GM12878 (cell line): ENCODE measurements around the gene TMCO6. TPM values are rescaled to one million over a fixed set of nuclear protein-coding genes. Genes with fewer than 3 reads are reported as not detected.
A peak's percentile ranks its signal among the peaks of the same experiment; 100 is the strongest.

Experiments used
- ATF3 ChIP-seq: IDR thresholded peaks from 2 replicates; pipeline ENCODE4 v1.6.1; 2011; ENCODE audit warnings: low read depth, mild to moderate bottlenecking, low read length, moderate library complexity, borderline replicate concordance; ENCODE audit errors: extremely low read depth
- BHLHE40 ChIP-seq, 2 experiments: fragments of 450-650 bp in 1 of 2; IDR thresholded peaks; 2 replicates each; pipeline ENCODE4 v1.6.1; 2011 to 2017; ENCODE audit warnings: low read depth in 2 of 2, borderline replicate concordance in 1 of 2, improper control_type of control experiment in 1 of 2, low read length in 1 of 2, mild to moderate bottlenecking in 1 of 2
- CBFB ChIP-seq: IDR thresholded peaks from 2 replicates; pipeline ENCODE4 v1.6.1; 2016; ENCODE audit warnings: antibody characterized with exemption, low read depth
- CEBPZ ChIP-seq: fragments of 150-350 bp; IDR thresholded peaks from 2 replicates; pipeline ENCODE4 v1.6.1; 2016; ENCODE audit warnings: low read depth, low read length
- CHD2 ChIP-seq: IDR thresholded peaks from 2 replicates; pipeline ENCODE4 v1.6.1; 2011; ENCODE audit warnings: low read depth, low read length, improper control_type of control experiment, borderline replicate concordance
- CREB1 ChIP-seq: IDR thresholded peaks from 2 replicates; pipeline ENCODE4 v1.6.1; 2012; ENCODE audit warnings: low read depth, mild to moderate bottlenecking, inconsistent platforms
- CREM ChIP-seq: IDR thresholded peaks from 2 replicates; pipeline ENCODE4 v1.6.1; 2014; ENCODE audit warnings: antibody characterized with exemption, low read depth
- E2F4 ChIP-seq: IDR thresholded peaks from 2 replicates; pipeline ENCODE4 v1.6.1; 2012; ENCODE audit warnings: low read depth, low read length, improper control_type of control experiment
- EED ChIP-seq: sonication (generic); IDR thresholded peaks from 2 replicates; pipeline ENCODE4 v1.6.1; 2016; ENCODE audit warnings: antibody characterized with exemption, low read depth
- EGR1 ChIP-seq, 2 experiments: IDR thresholded peaks; 1 replicate in 1 of 2; 2 replicates in 1 of 2; pipeline ENCODE4 v1.6.1; 2011 to 2012; ENCODE audit warnings: low read depth in 2 of 2, low read length in 2 of 2, borderline replicate concordance in 1 of 2, mild to moderate bottlenecking in 1 of 2, moderate library complexity in 1 of 2
- ETV6 ChIP-seq, 2 experiments: fragments of 450-650 bp in 1 of 2; IDR thresholded peaks in 1 of 2; conservative IDR thresholded peaks in 1 of 2; 2 replicates each; pipeline ENCODE4 v1.6.1; 2014; ENCODE audit warnings: antibody characterized with exemption in 1 of 2, borderline replicate concordance in 1 of 2, low read depth in 1 of 2, mild to moderate bottlenecking in 1 of 2, moderate library complexity in 1 of 2
- EZH2 ChIP-seq: IDR thresholded peaks from 2 replicates; pipeline ENCODE4 v1.6.1; 2012; ENCODE audit warnings: low read depth, mild to moderate bottlenecking, control low read depth, inconsistent platforms, low read length, borderline replicate concordance; ENCODE audit not compliant: control insufficient read depth
- HDAC6 ChIP-seq: fragments of 200-600 bp; sonication (generic); IDR thresholded peaks from one replicate; pipeline ENCODE4 v1.8.0; 2017; ENCODE audit warnings: antibody characterized with exemption; ENCODE audit not compliant: unreplicated experiment
- JUNB ChIP-seq: IDR thresholded peaks from 2 replicates; pipeline ENCODE4 v1.6.1; 2016; ENCODE audit warnings: antibody characterized with exemption, mild to moderate bottlenecking
- MAX ChIP-seq: IDR thresholded peaks from 2 replicates; pipeline ENCODE4 v1.6.1; 2012; ENCODE audit warnings: low read depth, low read length, improper control_type of control experiment
- MYB ChIP-seq: fragments of 150-350 bp; IDR thresholded peaks from 2 replicates; pipeline ENCODE4 v1.6.1; 2014; ENCODE audit warnings: mild to moderate bottlenecking, low read depth, low read length, borderline replicate concordance
- PAX5 ChIP-seq: IDR thresholded peaks from 2 replicates; pipeline ENCODE4 v1.6.1; 2011; ENCODE audit warnings: low read depth, low read length, borderline replicate concordance
- PML ChIP-seq: IDR thresholded peaks from 2 replicates; pipeline ENCODE4 v1.6.1; 2012; ENCODE audit warnings: low read length, inconsistent platforms
- POLR2A ChIP-seq: IDR thresholded peaks from 2 replicates; pipeline ENCODE4 v1.6.1; 2011; ENCODE audit warnings: low read depth, mild to moderate bottlenecking, low read length
- RAD21 ChIP-seq: IDR thresholded peaks from 2 replicates; pipeline ENCODE4 v1.6.1; 2011; ENCODE audit warnings: mild to moderate bottlenecking, low read depth, low read length, moderate library complexity; ENCODE audit not compliant: insufficient read depth
- SIX5 ChIP-seq: IDR thresholded peaks from 2 replicates; pipeline ENCODE4 v1.6.1; 2011; ENCODE audit warnings: mild to moderate bottlenecking, low read depth, low read length, moderate library complexity; ENCODE audit not compliant: severe bottlenecking
- SMAD5 ChIP-seq: IDR thresholded peaks from 2 replicates; pipeline ENCODE4 v1.6.1; 2016; ENCODE audit warnings: antibody characterized with exemption, low read depth
- SP1 ChIP-seq: IDR thresholded peaks from one replicate; pipeline ENCODE4 v1.6.1; 2011; ENCODE audit warnings: low read depth, low read length
- TBL1XR1 ChIP-seq: IDR thresholded peaks from 2 replicates; pipeline ENCODE4 v1.6.1; 2012; ENCODE audit warnings: low read depth, low read length, improper control_type of control experiment
- YBX1 ChIP-seq: fragments of 450-650 bp; IDR thresholded peaks from 2 replicates; pipeline ENCODE4 v1.6.1; 2016; ENCODE audit warnings: antibody characterized with exemption
- ZNF24 ChIP-seq: fragments of 450-650 bp; IDR thresholded peaks from 2 replicates; pipeline ENCODE4 v1.6.1; 2017; ENCODE audit warnings: antibody characterized with exemption, mild to moderate bottlenecking
- ZNF274 ChIP-seq: IDR thresholded peaks from one replicate; pipeline ENCODE4 v1.8.0; 2011; ENCODE audit not compliant: insufficient read length, insufficient read depth
- polyA plus RNA-seq, 11 experiments: library from polyadenylated mRNA; depleted of rRNA in 4 of 11; unstranded in 6 of 11; stranded (reverse) in 5 of 11; fragments of >200 nt; fragmentation: Nextera tagmentation in 4 of 11; fragmentation: Illumina TruSeq in 1 of 11; extraction: Ambion mirVana in 4 of 11; extraction: Trizol in 1 of 11; gene quantifications; 1 replicate in 1 of 11; 2 replicates in 10 of 11; pipeline versions ENCODE4 v1.2.1 to v1.2.3, GENCODE V29; 2011 to 2016; ENCODE audit warnings: inconsistent platforms in 2 of 11, missing spikeins in 2 of 11, low read depth in 1 of 11
- total RNA-seq, 4 experiments: library from RNA; depleted of rRNA in 3 of 4; stranded (reverse); fragments of >200 nt in 3 of 4; fragmentation: Illumina TruSeq in 1 of 4; extraction: Trizol in 1 of 4; gene quantifications; 2 replicates each; pipeline versions ENCODE4 v1.2.1 to v1.2.3, GENCODE V29; 2013 to 2021

TMCO6 gene
- total and polyA plus RNA-seq, 10 of the 15 experiments (the other 5 are each of a cell fraction or from before 2014, with no cell fraction given), result 4.1 to 21.6 (median 11.7) TPM

GRCh38 chr5:140664359-140665119 lies 25.3 kb downstream of the TMCO6 start, which contains the start of gene WDR55 (continued):
- TF ChIP-seq HDAC6 (no peak), TBL1XR1 (0 out of 2 replicates have a peak, but pooled peaks have one; percentile 16), POLR2A (peak; percentile 98), MYB (no peak), JUNB (no peak), EED (peak; percentile 68), YBX1 (no peak), CREM (peak; percentile 66), PAX5 (peak; percentile 57; the same call in 1 of the 2 replicates), EZH2 (no peak), CBFB (peak; percentile 79; the same call in 1 of the 2 replicates), BHLHE40 (IDR thresholded peaks at IDR 0.05; ENCODE audit: borderline replicate concordance in 1 of 2, low read depth in 2 of 2, low read length in 1 of 2) (peak; percentile 1 to 86; a peak in 3 of 4 replicates), ZNF24 (no peak), ETV6 (conservative IDR thresholded peaks at IDR 0.05 in 1 of 2, IDR thresholded peaks at IDR 0.05 in 1 of 2; ENCODE audit: borderline replicate concordance in 1 of 2, low read depth in 1 of 2) (peak; percentile 70 to 98; a peak in 2 of 4 replicates), E2F4 (no peak), CEBPZ (no peak), CHD2 (0 out of 2 replicates have a peak, but pooled peaks have one; percentile 46), SMAD5 (peak; percentile 77; the same call in 1 of the 2 replicates), PML (peak; percentile 90), MAX (peak; percentile 70), SP1 (peak; percentile 45), ATF3 (no peak), ZNF274 (no peak), EGR1 (IDR thresholded peaks at IDR 0.05; ENCODE audit: borderline replicate concordance in 1 of 2, low read depth in 2 of 2, low read length in 2 of 2) (peak; percentile 29 to 84), CREB1 (peak; percentile 70), SIX5 (peak; percentile 3), RAD21 (no peak)
